KG1 (cell line): ENCODE results near the gene FFAR4.

Experiments
- DNase-seq: peaks from one replicate; lab custom pipeline; 2025; lab: John Stamatoyannopoulos, UW

The FFAR4 gene

GRCh38 chr10:93599778-93600177 lies 33.3 kb downstream of the FFAR4 start:
- DNase-seq: no peak

GRCh38 chr10:93600446-93601145 lies 34.1 kb downstream of the FFAR4 start:
- no peak for DNase-seq

- DNase-seq: no peak
These were observed 34.8 kb downstream of the FFAR4 start, which contains the start of gene RBP4 for GRCh38 chr10:93601146-93601773. Gene RBP4 (minus strand): TSS chr10:93601235. CDS start chr10:93601028, 207 bp downstream.

GRCh38 chr10:93601774-93602162 lies 35.3 kb downstream of the FFAR4 start:
- no peak for DNase-seq

- DNase-seq: no peak
These were observed 36.6 kb downstream of the FFAR4 start for GRCh38 chr10:93603023-93603422.

- peak; percentile 17 for DNase-seq
These were observed 37.7 kb downstream of the FFAR4 start for GRCh38 chr10:93604146-93604545.

GRCh38 chr10:93608421-93608820 lies 42.0 kb downstream of the FFAR4 start:
- DNase-seq: no peak

- DNase-seq: no peak
These were observed 45.8 kb downstream of the FFAR4 start, which contains the start of gene PDE6C for GRCh38 chr10:93612311-93612710. Gene PDE6C (plus strand): TSS chr10:93612537. CDS start chr10:93612726, 189 bp downstream.

GRCh38 chr10:93613126-93613525 lies 46.7 kb downstream of the FFAR4 start:
- no peak for DNase-seq

- no peak for DNase-seq
These were observed 47.8 kb downstream of the FFAR4 start for GRCh38 chr10:93614101-93614825.

- DNase-seq: peak; percentile 35
These were observed 49.2 kb downstream of the FFAR4 start for GRCh38 chr10:93615576-93616235.

- no peak for DNase-seq
These were observed 54.5 kb downstream of the FFAR4 start for GRCh38 chr10:93620925-93621324.

GRCh38 chr10:93622942-93623341 lies 56.5 kb downstream of the FFAR4 start:
- DNase-seq: no peak

- DNase-seq: no peak
These were observed 62.4 kb downstream of the FFAR4 start for GRCh38 chr10:93628858-93629257.

- DNase-seq: no peak
These were observed 63.3 kb downstream of the FFAR4 start for GRCh38 chr10:93629647-93630305.

- DNase-seq: no peak
These were observed 64.4 kb downstream of the FFAR4 start for GRCh38 chr10:93630625-93631557.
